Body of pancreas (tissue), 4 donors: ENCODE results near the gene IKZF3.

Experiments used
- CTCF ChIP-seq, 7 experiments: fragments of 450-650 bp in 4 of 7; fragments of 200-600 bp in 3 of 7; sonication (generic) in 3 of 7; IDR thresholded peaks; one replicate each; pipeline ENCODE4 v1.5.1; 2016 to 2019; ENCODE audit warnings: antibody characterized with exemption in 7 of 7
- POLR2A ChIP-seq, 3 donors: fragments of 450-650 bp; IDR thresholded peaks; one replicate each; pipeline ENCODE4 v1.6.1; 2016; ENCODE audit warnings: antibody characterized with exemption in 3 of 3, mild to moderate bottlenecking in 2 of 3

DNA sequence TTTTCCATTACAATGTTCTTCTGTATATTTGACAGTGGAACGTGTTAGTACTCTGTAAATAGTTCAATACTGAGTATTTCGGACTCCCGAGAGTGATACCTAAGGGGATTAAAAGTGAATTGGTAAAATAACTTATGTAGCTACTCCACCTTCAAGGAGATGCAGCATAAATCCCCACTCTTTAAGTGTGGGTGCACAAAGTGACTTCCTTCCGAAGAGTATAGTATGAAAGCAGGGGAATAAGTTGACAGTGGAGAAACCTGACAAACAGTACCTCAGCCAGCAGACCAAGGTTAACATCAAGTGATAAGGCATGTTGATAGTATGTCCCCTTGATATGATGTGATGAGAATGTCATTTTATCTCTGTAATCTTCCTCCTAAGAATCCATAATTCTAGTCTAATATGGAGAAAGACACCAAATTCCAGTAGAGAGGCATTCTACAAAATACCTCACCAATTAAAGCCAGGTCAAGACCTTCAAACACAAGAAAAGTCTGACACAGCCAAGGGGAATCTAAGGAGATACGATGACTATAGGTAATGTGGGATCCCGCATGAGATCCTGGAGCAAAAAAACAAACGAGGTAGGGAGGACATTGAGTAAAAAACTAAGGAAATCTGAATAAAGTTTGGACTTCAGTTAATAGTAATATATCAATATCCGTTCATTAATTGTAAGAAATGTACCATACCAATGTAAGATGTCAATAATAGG lies 2.1 kb upstream of the IKZF3 start:
- TF ChIP-seq CTCF (IDR thresholded peaks at IDR 0.05), result no peak
- TF ChIP-seq POLR2A (IDR thresholded peaks at IDR 0.05), result no peak
